Measurements from ENCODE around the gene ULK4. TPM values are rescaled to one million over a fixed set of nuclear protein-coding genes. Genes with fewer than 3 reads are reported as not detected.

Gene ULK4
- total and polyA plus RNA-seq, 2 of the 8 experiments (the other 6 are each of a cell fraction or from before 2014, with no cell fraction given), result 3.0 to 10.8 TPM

GRCh38 chr3:41629986-41630385, 331.9 kb downstream of the ULK4 start:
- Histone ChIP-seq H4K91ac (replicated peaks; ENCODE audit: insufficient read length, low read length) (no peak overlapping the region), H3K79me2 (ENCODE audit: control insufficient read depth in 1 of 2, insufficient read depth in 2 of 2, low read length in 2 of 2) (no peaks in the 10 kb centered on the region), H3K9me3 (ENCODE audit: insufficient read depth in 2 of 2, low read depth in 1 of 2, low read length in 1 of 2) (no peaks in the 10 kb centered on the region), H2AFZ (ENCODE audit: low read length) (no peak overlapping the region), H3K23me2 (ENCODE audit: low read depth, low read length) (no peaks in the 10 kb centered on the region), H3K14ac (ENCODE audit: insufficient read length) (no peak overlapping the region), H3K4ac (replicated peaks; ENCODE audit: insufficient read length, low read depth, low read length) (no peak overlapping the region), H2BK20ac (ENCODE audit: low read length) (peak overlapping the region; percentile 53; the same call in 1 of the 2 replicates), H3K27me3 (replicated peaks in 1 of 4; ENCODE audit: control insufficient read depth in 3 of 4, extremely low read depth in 1 of 4, insufficient read depth in 3 of 4, low read length in 3 of 4) (no peaks in the 10 kb centered on the region), H3K4me3 (ENCODE audit: extremely low read depth in 1 of 4, insufficient read depth in 2 of 4, low read depth in 3 of 4, low read length in 4 of 4) (no peak overlapping the region), H3K18ac (ENCODE audit: extremely low read depth, low read length) (no peak overlapping the region), H3K27ac (ENCODE audit: low read depth, low read length) (no peak overlapping the region), H3K56ac (replicated peaks; ENCODE audit: insufficient read length, low read depth, low read length) (no peak overlapping the region), H4K20me1 (replicated peaks in 1 of 2; ENCODE audit: control insufficient read depth in 1 of 2, insufficient read depth in 2 of 2, low read length in 2 of 2) (no peaks in the 10 kb centered on the region), H3K4me1 (replicated peaks in 1 of 4; ENCODE audit: control insufficient read depth in 3 of 4, insufficient read depth in 4 of 4, low read length in 3 of 4) (peaks cover 0 to 13% (median 4%) of the 10 kb centered on the region in 4 experiments; a peak in 3 of 7 replicates), H3K4me2 (ENCODE audit: insufficient read depth in 1 of 2, low read depth in 2 of 2, low read length in 2 of 2) (no peak overlapping the region), H2BK5ac (ENCODE audit: low read depth, low read length) (no peak overlapping the region), H2BK15ac (ENCODE audit: low read length) (no peak overlapping the region), H3K36me3 (ENCODE audit: control insufficient read depth in 2 of 4, insufficient read depth in 4 of 4, low read length in 3 of 4) (no peaks in the 10 kb centered on the region), H2BK12ac (ENCODE audit: low read depth, low read length) (0 out of 2 replicates have a peak overlapping the region, but pooled peaks have one; percentile 10), H3K23ac (ENCODE audit: insufficient read length) (no peak overlapping the region), H4K8ac (ENCODE audit: extremely low read depth, insufficient read depth, low read length) (no peak overlapping the region), H4K5ac (ENCODE audit: insufficient read length, low read depth, low read length) (no peak overlapping the region), H2AK5ac (ENCODE audit: low read depth, low read length) (no peak overlapping the region), H2BK120ac (replicated peaks; ENCODE audit: low read depth, low read length) (no peak overlapping the region), H3K79me1 (ENCODE audit: low read depth, low read length) (no peaks in the 10 kb centered on the region), H3K9ac (replicated peaks in 1 of 4; ENCODE audit: extremely low read depth in 1 of 4, low read depth in 3 of 4, low read length in 3 of 4) (no peak overlapping the region)
- CTCF ChIA-PET (ENCODE audit: partially characterized antibody), result no interaction called here
- 93% methylated on average over 1 of the region's 1 CpG; no CpG with 5 or more reads in 1 of the 2 experiments for WGBS, 2 experiments (ENCODE audit: extremely low coverage in 1 of 2, insufficient coverage in 1 of 2, insufficient read length in 1 of 2, insufficient replicate concordance in 2 of 2, low coverage in 1 of 2, low lambda C conversion rate in 2 of 2, missing lambda C conversion rate in 1 of 2)
- FAIRE-seq, result no peak
- POLR2A ChIA-PET (ENCODE audit: partially characterized antibody), result interaction anchor here (1.6 kb wide), 1 partner anchor 19 kb away, joined by 3 read pairs; no protein-coding TSS in a partner anchor
- no peak for DNase-seq (ENCODE audit: low read depth in 1 of 2, low spot score in 2 of 2)
- TF ChIP-seq MAFK (IDR thresholded peaks at IDR 0.05; ENCODE audit: low read depth, low read length) (no peak), USF2 (IDR thresholded peaks at IDR 0.05; ENCODE audit: low read length) (no peak), PHF8 (conservative IDR thresholded peaks at IDR 0.05; ENCODE audit: low read depth, low read length) (no peak), HDAC2 (IDR thresholded peaks at IDR 0.05; ENCODE audit: borderline replicate concordance in 1 of 2, low read depth in 2 of 2, low read length in 2 of 2) (no peak), HDAC6 (IDR thresholded peaks at IDR 0.05; ENCODE audit: low read depth, low read length) (no peak), CREB1 (IDR thresholded peaks at IDR 0.05) (no peak), CBX8 (IDR thresholded peaks at IDR 0.05; ENCODE audit: borderline replicate concordance, low read depth, low read length) (no peak), TAF1 (IDR thresholded peaks at IDR 0.05; ENCODE audit: low read depth, low read length) (no peak), EP300 (IDR thresholded peaks at IDR 0.05; ENCODE audit: borderline replicate concordance in 1 of 2, low read depth in 2 of 2, low read length in 2 of 2) (no peak), NRF1 (IDR thresholded peaks at IDR 0.05; ENCODE audit: low read depth, low read length) (no peak), CTBP2 (IDR thresholded peaks at IDR 0.05; ENCODE audit: borderline replicate concordance, insufficient read depth, insufficient read length, low read length) (no peak), KDM5A (IDR thresholded peaks at IDR 0.05; ENCODE audit: low read length) (no peak)
- TF ChIP-seq, protein P1, sequence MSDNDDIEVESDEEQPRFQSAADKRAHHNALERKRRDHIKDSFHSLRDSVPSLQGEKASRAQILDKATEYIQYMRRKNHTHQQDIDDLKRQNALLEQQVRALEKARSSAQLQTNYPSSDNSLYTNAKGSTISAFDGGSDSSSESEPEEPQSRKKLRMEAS (IDR thresholded peaks at IDR 0.05), result no peak

Measured in H1 (cell line).